GM12875 (cell line): ENCODE data around the gene CD300LB.
"Not testable (repeated sequence)": the region's sequence is repeated elsewhere in the genome, so short reads cannot be mapped to it uniquely, and the experiment has no call there.

Experiments used
- H3K4me3 ChIP-seq: one replicate; pipeline ENCODE4 v1.5.1; 2011; ENCODE audit warnings: low read depth, low read length, control low read depth
- CTCF ChIP-seq: IDR thresholded peaks from 2 replicates; pipeline ENCODE4 v1.5.1; 2011; ENCODE audit warnings: low read depth, mild to moderate bottlenecking, control low read depth, inconsistent platforms, low read length, moderate library complexity, borderline replicate concordance; ENCODE audit not compliant: insufficient read depth

The CD300LB gene

GRCh38 chr17:74520790-74521480 lies 10.3 kb downstream of the CD300LB start:
- no peak for TF ChIP-seq CTCF

DNA sequence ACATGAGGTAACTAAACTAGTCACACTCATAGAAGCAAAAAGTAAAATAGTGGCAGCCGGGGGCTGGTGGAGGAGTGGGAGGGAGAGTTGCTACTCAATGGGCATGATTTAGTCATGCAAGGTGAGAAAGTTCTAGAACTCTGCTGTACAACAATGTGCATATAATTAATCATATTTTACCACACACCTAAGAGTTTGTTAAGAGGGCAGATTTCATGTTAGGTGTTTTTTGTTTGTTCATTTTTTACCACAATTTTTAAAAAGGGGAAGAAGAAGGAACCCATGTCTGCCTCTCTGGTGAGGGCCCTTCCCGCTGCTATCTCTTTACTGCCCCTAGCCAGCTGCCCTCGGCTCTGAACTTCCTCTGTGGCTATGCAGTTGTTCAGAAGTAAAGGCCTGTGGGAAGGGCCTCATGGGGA lies 11.2 kb downstream of the CD300LB start:
- H3K4me3 ChIP-seq = no peak overlapping the region
- no peak for TF ChIP-seq CTCF

More at GRCh38 chr17:74520790-74521480, 10.3 kb downstream of the CD300LB start:
- no peak overlapping the region for H3K4me3 ChIP-seq

DNA sequence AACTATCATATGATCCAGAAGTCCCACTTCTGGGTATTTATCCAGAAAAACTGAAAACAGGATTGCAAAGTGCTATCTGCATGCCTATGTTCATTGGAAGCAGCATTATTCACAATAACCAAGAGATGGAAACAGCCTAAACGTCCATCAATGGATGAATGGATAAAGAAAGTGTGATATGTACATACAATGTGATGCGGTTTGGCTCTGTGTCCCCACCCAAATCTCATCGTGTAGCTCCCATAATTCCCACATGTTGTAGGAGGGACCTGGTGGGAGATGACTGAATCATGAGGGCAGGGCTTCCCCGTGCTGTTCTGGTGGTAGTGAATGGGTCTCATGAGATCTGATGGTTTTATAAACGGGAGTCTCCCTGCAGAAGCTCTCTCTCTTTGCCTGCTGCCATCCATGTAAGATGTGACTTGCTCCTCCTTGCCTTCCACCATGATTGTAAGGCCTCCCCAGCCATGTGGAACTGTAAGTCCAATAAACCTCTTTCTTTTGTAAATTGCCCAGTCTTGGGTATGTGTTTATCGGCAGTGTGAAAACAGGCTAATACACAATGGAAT lies 12.8 kb downstream of the CD300LB start:
- H3K4me3 ChIP-seq = not testable (repeated sequence)

DNA sequence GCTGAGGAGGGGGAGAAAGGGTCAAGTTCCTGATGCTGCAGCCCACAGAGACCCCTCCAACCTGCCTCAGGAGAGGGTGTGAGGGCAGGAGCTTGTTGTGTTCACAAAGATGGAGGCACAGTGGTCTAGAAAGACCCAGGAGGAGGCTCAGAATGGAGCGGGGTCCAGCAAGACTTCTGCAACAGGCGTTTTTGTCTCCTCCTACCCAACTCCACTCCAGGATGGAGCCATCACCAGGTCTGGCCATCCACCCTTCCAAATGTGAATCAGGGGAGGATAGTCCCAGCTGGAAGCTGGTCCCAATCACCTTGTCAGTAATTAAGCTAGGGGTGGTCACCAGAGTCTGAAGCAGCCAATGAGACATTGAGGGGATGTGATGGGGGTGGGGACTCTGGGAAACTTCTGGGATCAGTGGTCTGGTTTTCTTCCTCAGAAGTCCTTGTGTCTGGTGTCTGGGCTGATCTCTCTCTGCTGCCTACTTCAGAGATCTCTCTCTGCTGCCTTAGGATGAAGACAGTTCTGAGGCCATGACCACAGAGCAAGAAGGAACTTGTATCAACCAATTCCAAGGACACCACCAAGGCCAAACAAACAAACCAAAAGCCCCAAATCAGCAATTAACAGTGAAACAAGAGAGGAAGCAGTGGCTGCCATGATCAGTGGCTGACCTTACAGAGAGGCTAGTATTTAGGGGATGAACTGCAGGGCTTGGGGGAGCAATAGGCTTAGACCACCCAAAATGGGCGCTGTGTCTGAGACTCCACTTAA lies 14.5 kb downstream of the CD300LB start:
- no peak overlapping the region for H3K4me3 ChIP-seq
- TF ChIP-seq CTCF = no peak

DNA sequence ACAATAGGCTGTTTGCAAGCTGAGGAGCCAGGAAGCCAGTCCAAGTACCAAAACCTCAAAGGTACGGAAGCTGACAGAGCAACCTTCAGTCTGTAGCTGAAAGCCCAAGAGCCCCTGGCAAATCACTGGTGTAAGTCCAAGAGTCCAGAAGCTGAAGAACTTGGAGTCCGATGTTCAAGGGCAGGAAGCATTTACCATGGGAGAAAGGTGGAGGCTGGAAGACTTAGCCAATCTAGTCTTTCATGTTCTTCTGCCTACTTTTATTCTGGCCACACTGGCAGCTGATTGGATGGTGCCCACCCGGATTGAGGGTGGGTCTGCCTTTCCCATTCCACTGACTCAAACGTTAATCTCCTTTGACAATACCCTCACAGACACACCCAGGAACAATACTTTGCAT lies 15.3 kb downstream of the CD300LB start:
- TF ChIP-seq CTCF = no peak

GRCh38 chr17:74514632-74515334 lies 16.5 kb downstream of the CD300LB start:
- no peak overlapping the region for H3K4me3 ChIP-seq
- TF ChIP-seq CTCF = no peak

More for the DNA sequence above, 15.3 kb downstream of the CD300LB start:
- no peak overlapping the region for H3K4me3 ChIP-seq

DNA sequence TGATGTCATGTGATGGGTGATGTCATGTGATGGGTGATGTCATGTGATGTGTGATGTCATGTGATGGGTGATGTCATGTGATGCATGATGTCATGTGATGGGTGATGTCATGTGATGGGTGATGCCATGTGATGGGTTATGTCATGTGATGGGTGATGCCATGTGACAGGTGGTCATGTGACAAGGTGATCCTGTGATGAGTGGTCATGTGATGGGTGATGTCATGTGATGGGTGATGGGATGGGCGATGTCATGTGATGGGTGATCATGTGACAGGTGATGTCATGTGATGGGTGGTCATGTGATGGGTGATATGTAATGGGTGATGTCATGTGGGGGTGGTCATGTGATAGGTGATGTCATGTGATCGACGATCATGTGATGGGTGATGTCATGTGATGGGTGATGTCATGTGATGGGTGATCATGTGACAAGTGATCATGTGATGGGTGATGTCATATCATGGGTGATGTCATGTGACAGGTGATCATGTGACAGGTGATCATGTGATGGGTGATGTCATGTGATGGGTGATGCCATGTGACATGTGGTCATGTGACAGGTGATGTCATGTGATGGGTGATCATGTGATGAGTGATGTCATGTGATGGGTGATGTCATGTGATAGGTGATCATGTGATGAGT lies 17.2 kb downstream of the CD300LB start:
- TF ChIP-seq CTCF = no peak
- H3K4me3 ChIP-seq = no peak overlapping the region
